ENCODE measurements around the gene TAS2R46.
"Not testable (repeated sequence)": the region's sequence is repeated elsewhere in the genome, so short reads cannot be mapped to it uniquely, and the experiment has no call there.

The TAS2R46 gene

DNA sequence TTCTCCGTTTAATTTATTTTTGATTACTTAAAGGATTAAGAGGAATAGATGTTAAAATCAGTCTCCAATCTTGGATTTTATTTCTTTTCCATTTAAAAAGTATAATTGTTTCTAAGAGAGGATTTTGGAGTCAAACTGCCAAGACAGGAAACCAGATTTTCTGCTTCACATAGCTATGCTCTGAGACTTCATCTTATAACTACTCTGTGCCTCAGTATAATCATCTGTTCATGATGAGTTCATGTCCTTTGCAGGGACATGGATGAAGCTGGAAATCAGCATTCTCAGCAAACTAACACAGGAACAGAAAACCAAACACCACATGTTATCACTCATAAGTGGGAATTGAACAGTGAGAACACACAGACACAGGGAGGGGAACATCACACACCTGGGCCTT, 21.9 kb downstream of the TAS2R46 start:
- 88% methylated on average over 1 of the region's 1 CpG for WGBS, 2 experiments
- Histone ChIP-seq H3K36me3 (ENCODE audit: control insufficient read depth, insufficient read depth, low read length) (no peaks in the 10 kb centered on the region), H3K4me3 (ENCODE audit: insufficient read depth, low read depth, low read length) (no peak overlapping the region), H3K27ac (ENCODE audit: insufficient read depth, low read depth, low read length, poor library complexity, severe bottlenecking) (no peak overlapping the region), H3K4me1 (ENCODE audit: control insufficient read depth, insufficient read depth, low read length) (no peaks in the 10 kb centered on the region), H3K27me3 (ENCODE audit: control insufficient read depth, insufficient read depth, low read length, poor library complexity, severe bottlenecking) (no peaks in the 10 kb centered on the region), H3K9me3 (ENCODE audit: control insufficient read depth, low read length) (no peaks in the 10 kb centered on the region)

- H3K36me3 ChIP-seq (ENCODE audit: control insufficient read depth, insufficient read depth, low read length): no peaks in the 10 kb centered on the region
- H3K9me3 ChIP-seq (ENCODE audit: control insufficient read depth, low read length): no peaks in the 10 kb centered on the region
- WGBS, 2 experiments: 92 to 97% methylated on average over 3 of the region's 3 CpGs
- no peak overlapping the region for H3K4me3 ChIP-seq (ENCODE audit: insufficient read depth, low read depth, low read length)
- no peaks in the 10 kb centered on the region for H3K27me3 ChIP-seq (ENCODE audit: control insufficient read depth, insufficient read depth, low read length, poor library complexity, severe bottlenecking)
- no peaks in the 10 kb centered on the region for H3K4me1 ChIP-seq (ENCODE audit: control insufficient read depth, insufficient read depth, low read length)
- H3K27ac ChIP-seq (ENCODE audit: insufficient read depth, low read depth, low read length, poor library complexity, severe bottlenecking): no peak overlapping the region
These were observed 22.9 kb downstream of the TAS2R46 start for GRCh38 chr12:11039171-11039570.

- H3K9me3 ChIP-seq (ENCODE audit: control insufficient read depth, low read length); H3K4me3 ChIP-seq (ENCODE audit: insufficient read depth, low read depth, low read length); H3K27me3 ChIP-seq (ENCODE audit: control insufficient read depth, insufficient read depth, low read length, poor library complexity, severe bottlenecking); H3K27ac ChIP-seq (ENCODE audit: insufficient read depth, low read depth, low read length, poor library complexity, severe bottlenecking); H3K4me1 ChIP-seq (ENCODE audit: control insufficient read depth, insufficient read depth, low read length); H3K36me3 ChIP-seq (ENCODE audit: control insufficient read depth, insufficient read depth, low read length): not testable (repeated sequence)
- no CpG with 5 or more reads among the region's 3 CpGs for WGBS, 2 experiments
These were observed 28.1 kb downstream of the TAS2R46 start for GRCh38 chr12:11033959-11034358.

GRCh38 chr12:11031307-11031706, 30.8 kb downstream of the TAS2R46 start, which contains the start of gene TAS2R31:
Gene TAS2R31, minus strand, starts transcription at chr12:11031407. Its CDS starts 72 bp downstream, at chr12:11031335.
- H3K4me3 ChIP-seq (ENCODE audit: insufficient read depth, low read depth, low read length): no peak within 1 kb of the TSS
- no peak within 1 kb of the TSS for H3K27ac ChIP-seq (ENCODE audit: insufficient read depth, low read depth, low read length, poor library complexity, severe bottlenecking)
- no peaks in the 10 kb centered on the region for H3K4me1 ChIP-seq (ENCODE audit: control insufficient read depth, insufficient read depth, low read length)
- H3K9me3 ChIP-seq (ENCODE audit: control insufficient read depth, low read length): no peaks in the 10 kb centered on the region
- 98 to 99% methylated on average over 6 of the region's 6 CpGs for WGBS, 2 experiments
- no peaks in the 10 kb centered on the region for H3K27me3 ChIP-seq (ENCODE audit: control insufficient read depth, insufficient read depth, low read length, poor library complexity, severe bottlenecking)
- H3K36me3 ChIP-seq (ENCODE audit: control insufficient read depth, insufficient read depth, low read length): no peaks in the 10 kb centered on the region

DNA sequence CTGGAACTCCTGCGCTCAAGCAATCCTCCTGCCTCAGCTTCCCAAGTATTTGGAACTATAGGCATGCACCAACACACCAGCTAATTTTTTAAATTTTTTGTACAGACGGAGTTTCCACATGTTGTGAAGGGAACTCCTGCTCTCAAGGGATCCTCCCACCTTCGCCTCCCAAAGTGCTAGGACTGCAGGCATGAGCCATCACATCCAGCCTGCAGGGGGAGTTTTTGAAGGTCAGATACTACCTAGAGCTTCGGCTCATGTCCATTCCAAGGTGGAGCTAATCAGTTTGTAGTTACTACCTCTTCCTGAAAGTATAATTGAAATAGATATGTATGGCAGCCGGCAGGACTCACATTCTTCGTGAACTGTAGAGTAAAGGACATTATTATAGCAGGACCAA, 36.0 kb downstream of the TAS2R46 start:
- H3K9me3 ChIP-seq (ENCODE audit: control insufficient read depth, low read length): no peaks in the 10 kb centered on the region
- no peaks in the 10 kb centered on the region for H3K27me3 ChIP-seq (ENCODE audit: control insufficient read depth, insufficient read depth, low read length, poor library complexity, severe bottlenecking)
- WGBS, 2 experiments: 86% methylated on average over 4 to 6 of the region's 6 CpGs
- H3K4me3 ChIP-seq (ENCODE audit: insufficient read depth, low read depth, low read length): no peak overlapping the region
- no peak overlapping the region for H3K27ac ChIP-seq (ENCODE audit: insufficient read depth, low read depth, low read length, poor library complexity, severe bottlenecking)
- no peaks in the 10 kb centered on the region for H3K4me1 ChIP-seq (ENCODE audit: control insufficient read depth, insufficient read depth, low read length)
- H3K36me3 ChIP-seq (ENCODE audit: control insufficient read depth, insufficient read depth, low read length): no peaks in the 10 kb centered on the region

DNA sequence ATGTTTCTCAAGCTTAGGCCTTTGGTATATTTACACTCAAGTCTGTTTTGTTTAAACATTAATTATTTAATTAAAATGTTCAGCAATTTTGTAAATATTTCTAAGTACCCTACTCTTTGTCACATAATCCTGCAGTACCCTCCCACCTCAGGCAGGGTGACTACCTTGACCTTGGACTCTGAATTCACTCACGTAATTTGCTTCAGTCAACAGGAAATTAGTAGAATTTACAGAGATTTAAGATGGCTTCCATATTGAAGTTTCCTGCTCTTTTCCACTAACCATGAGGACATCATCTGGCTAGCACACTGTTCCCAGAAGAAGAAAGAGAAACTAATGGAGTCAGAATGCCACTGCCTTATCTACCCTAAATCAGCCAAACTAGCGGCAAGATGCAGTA, 38.7 kb downstream of the TAS2R46 start:
- Histone ChIP-seq H3K27me3 (ENCODE audit: control insufficient read depth, insufficient read depth, low read length, poor library complexity, severe bottlenecking) (no peaks in the 10 kb centered on the region), H3K4me1 (ENCODE audit: control insufficient read depth, insufficient read depth, low read length) (no peaks in the 10 kb centered on the region), H3K27ac (ENCODE audit: insufficient read depth, low read depth, low read length, poor library complexity, severe bottlenecking) (no peak overlapping the region), H3K36me3 (ENCODE audit: control insufficient read depth, insufficient read depth, low read length) (no peaks in the 10 kb centered on the region), H3K9me3 (ENCODE audit: control insufficient read depth, low read length) (no peaks in the 10 kb centered on the region), H3K4me3 (ENCODE audit: insufficient read depth, low read depth, low read length) (no peak overlapping the region)
- WGBS, 2 experiments: 96 to 100% methylated on average over 2 of the region's 2 CpGs

GRCh38 chr12:11022520-11022919, 39.6 kb downstream of the TAS2R46 start, which contains the start of gene TAS2R19:
Gene TAS2R19, minus strand, starts transcription at chr12:11022620. Its CDS starts 49 bp downstream, at chr12:11022571.
- no peaks in the 10 kb centered on the region for H3K36me3 ChIP-seq (ENCODE audit: control insufficient read depth, insufficient read depth, low read length)
- 100% methylated on average over 1 of the region's 1 CpG for WGBS, 2 experiments
- H3K27ac ChIP-seq (ENCODE audit: insufficient read depth, low read depth, low read length, poor library complexity, severe bottlenecking): no peak within 1 kb of the TSS
- no peaks in the 10 kb centered on the region for H3K4me1 ChIP-seq (ENCODE audit: control insufficient read depth, insufficient read depth, low read length)
- no peak within 1 kb of the TSS for H3K4me3 ChIP-seq (ENCODE audit: insufficient read depth, low read depth, low read length)
- no peaks in the 10 kb centered on the region for H3K9me3 ChIP-seq (ENCODE audit: control insufficient read depth, low read length)
- H3K27me3 ChIP-seq (ENCODE audit: control insufficient read depth, insufficient read depth, low read length, poor library complexity, severe bottlenecking): no peaks in the 10 kb centered on the region

- Histone ChIP-seq H3K9me3 (ENCODE audit: control insufficient read depth, low read length) (no peaks in the 10 kb centered on the region), H3K36me3 (ENCODE audit: control insufficient read depth, insufficient read depth, low read length) (no peaks in the 10 kb centered on the region), H3K4me1 (ENCODE audit: control insufficient read depth, insufficient read depth, low read length) (no peaks in the 10 kb centered on the region), H3K27ac (ENCODE audit: insufficient read depth, low read depth, low read length, poor library complexity, severe bottlenecking) (no peak overlapping the region), H3K4me3 (ENCODE audit: insufficient read depth, low read depth, low read length) (no peak overlapping the region), H3K27me3 (ENCODE audit: control insufficient read depth, insufficient read depth, low read length, poor library complexity, severe bottlenecking) (no peaks in the 10 kb centered on the region)
- WGBS, 2 experiments: no CpG with 5 or more reads among the region's 1 CpG
These were observed 45.2 kb downstream of the TAS2R46 start for GRCh38 chr12:11016937-11017336.

DNA sequence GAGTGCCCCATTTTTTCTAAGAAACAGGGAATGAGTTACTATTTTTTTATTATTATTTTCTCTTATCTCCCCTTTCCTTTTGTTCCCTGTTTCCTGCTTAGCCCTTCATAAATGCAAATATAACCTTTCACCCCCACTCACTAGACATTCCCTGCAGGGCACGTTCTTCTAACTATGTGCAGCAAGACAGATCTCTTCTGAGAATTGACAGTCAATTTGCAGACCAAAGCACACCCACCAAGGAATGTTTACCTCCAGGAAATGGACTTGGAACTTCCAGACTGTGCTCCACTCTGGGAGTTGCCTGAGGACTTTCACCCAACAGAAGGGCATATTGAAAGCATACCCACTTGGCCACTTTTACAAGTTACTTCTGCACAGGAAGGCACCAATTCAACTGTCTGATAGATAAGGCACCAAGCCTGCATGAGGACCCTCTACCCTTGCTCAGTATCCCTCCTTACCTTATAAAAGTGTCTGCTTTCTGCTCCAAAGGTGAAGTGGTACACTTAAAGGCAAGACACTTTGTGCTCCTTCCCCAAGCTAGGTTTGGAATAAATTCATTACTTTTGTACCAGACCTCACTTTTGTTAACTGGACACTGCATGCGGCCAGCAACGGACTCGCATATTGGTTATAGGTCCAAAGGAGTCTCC, 46.2 kb downstream of the TAS2R46 start:
- Histone ChIP-seq H3K9me3 (ENCODE audit: control insufficient read depth, low read length) (no peaks in the 10 kb centered on the region), H3K27ac (ENCODE audit: insufficient read depth, low read depth, low read length, poor library complexity, severe bottlenecking) (no peak overlapping the region), H3K27me3 (ENCODE audit: control insufficient read depth, insufficient read depth, low read length, poor library complexity, severe bottlenecking) (no peaks in the 10 kb centered on the region), H3K36me3 (ENCODE audit: control insufficient read depth, insufficient read depth, low read length) (no peaks in the 10 kb centered on the region), H3K4me1 (ENCODE audit: control insufficient read depth, insufficient read depth, low read length) (no peaks in the 10 kb centered on the region), H3K4me3 (ENCODE audit: insufficient read depth, low read depth, low read length) (no peak overlapping the region)
- WGBS, 2 experiments: 94 to 98% methylated on average over 4 of the region's 4 CpGs

GRCh38 chr12:11014234-11014633, 47.9 kb downstream of the TAS2R46 start:
- no peak overlapping the region for H3K27ac ChIP-seq (ENCODE audit: insufficient read depth, low read depth, low read length, poor library complexity, severe bottlenecking)
- H3K36me3 ChIP-seq (ENCODE audit: control insufficient read depth, insufficient read depth, low read length): no peaks in the 10 kb centered on the region
- no peaks in the 10 kb centered on the region for H3K4me1 ChIP-seq (ENCODE audit: control insufficient read depth, insufficient read depth, low read length)
- no peak overlapping the region for H3K4me3 ChIP-seq (ENCODE audit: insufficient read depth, low read depth, low read length)
- no peaks in the 10 kb centered on the region for H3K9me3 ChIP-seq (ENCODE audit: control insufficient read depth, low read length)
- H3K27me3 ChIP-seq (ENCODE audit: control insufficient read depth, insufficient read depth, low read length, poor library complexity, severe bottlenecking): no peaks in the 10 kb centered on the region
